NCI-H446 (cell line): Measurements from ENCODE around the gene COL11A1.
A peak's percentile ranks its signal among the peaks of the same experiment; 100 is the strongest.

Experiments
- DNase-seq, 2 experiments: peaks; one replicate each; lab custom pipeline; 2025; lab: John Stamatoyannopoulos, UW

Gene COL11A1

GRCh38 chr1:102901996-102902395 is 206.3 kb downstream of the COL11A1 start:
- no peak for DNase-seq

- no peak for DNase-seq
Measured at GRCh38 chr1:102899935-102900334, 208.4 kb downstream of the COL11A1 start.

- DNase-seq, result no peak
Measured at GRCh38 chr1:102897557-102897956, 210.8 kb downstream of the COL11A1 start.

- DNase-seq, result no peak
Measured at GRCh38 chr1:102896771-102897170, 211.6 kb downstream of the COL11A1 start.

GRCh38 chr1:102896286-102896685 is 212.0 kb downstream of the COL11A1 start:
- DNase-seq, result no peak

- DNase-seq, result no peak
Measured at GRCh38 chr1:102891868-102892625, 216.3 kb downstream of the COL11A1 start.

- DNase-seq, result no peak
Measured at GRCh38 chr1:102886638-102887037, 221.7 kb downstream of the COL11A1 start.

GRCh38 chr1:102884238-102884637 is 224.1 kb downstream of the COL11A1 start:
- no peak for DNase-seq

GRCh38 chr1:102879439-102879993 is 228.8 kb downstream of the COL11A1 start:
- no peak for DNase-seq

- no peak for DNase-seq
Measured at GRCh38 chr1:102875756-102876155, 232.6 kb downstream of the COL11A1 start.

- DNase-seq, result no peak
Measured at GRCh38 chr1:102872526-102872925, 235.8 kb downstream of the COL11A1 start.

GRCh38 chr1:102872097-102872496 is 236.2 kb downstream of the COL11A1 start:
- no peak for DNase-seq

GRCh38 chr1:102863704-102864103 is 244.6 kb downstream of the COL11A1 start:
- no peak for DNase-seq

GRCh38 chr1:102861247-102861646 is 247.1 kb downstream of the COL11A1 start:
- no peak for DNase-seq

- DNase-seq, result no peak
Measured at GRCh38 chr1:102858695-102859094, 249.6 kb downstream of the COL11A1 start.

- DNase-seq, result no peak
Measured at GRCh38 chr1:102857251-102857650, 251.1 kb downstream of the COL11A1 start.

GRCh38 chr1:102853701-102854187 is 254.6 kb downstream of the COL11A1 start:
- no peak for DNase-seq

- DNase-seq, result no peak
Measured at GRCh38 chr1:102853136-102853535, 255.2 kb downstream of the COL11A1 start.

GRCh38 chr1:102852613-102853012 is 255.7 kb downstream of the COL11A1 start:
- peak; percentile 31 to 74 for DNase-seq

- DNase-seq, result no peak
Measured at GRCh38 chr1:102851616-102852015, 256.7 kb downstream of the COL11A1 start.

GRCh38 chr1:102842606-102843005 is 265.7 kb downstream of the COL11A1 start:
- DNase-seq, result no peak

- no peak for DNase-seq
Measured at GRCh38 chr1:102840741-102841140, 267.6 kb downstream of the COL11A1 start.

GRCh38 chr1:102838016-102838415 is 270.3 kb downstream of the COL11A1 start:
- no peak for DNase-seq

- no peak for DNase-seq
Measured at GRCh38 chr1:102837551-102837950, 270.8 kb downstream of the COL11A1 start.
